GM12874 (cell line): Measurements from ENCODE around the gene OR52I2.

ENCODE experiments used
- CTCF ChIP-seq: IDR thresholded peaks from 2 replicates; pipeline ENCODE4 v1.5.1; 2011; ENCODE audit warnings: low read depth, mild to moderate bottlenecking, control low read depth, low read length, moderate library complexity; ENCODE audit not compliant: insufficient read depth

Gene OR52I2

GRCh38 chr11:4607781-4608666 is 26.5 kb downstream of the OR52I2 start, which contains the start of gene TRIM68:
TSS of gene TRIM68 (minus strand) at chr11:4608231. CDS start at chr11:4605504, 2,727 bp downstream.
- no peak for TF ChIP-seq CTCF

GRCh38 chr11:4610258-4610935 is 28.9 kb downstream of the OR52I2 start:
- no peak for TF ChIP-seq CTCF

- no peak for TF ChIP-seq CTCF
These were observed 30.4 kb downstream of the OR52I2 start for GRCh38 chr11:4611986-4612385.

GRCh38 chr11:4615856-4616444 is 34.4 kb downstream of the OR52I2 start:
- no peak for TF ChIP-seq CTCF

GRCh38 chr11:4619514-4619913 is 38.0 kb downstream of the OR52I2 start:
- TF ChIP-seq CTCF = no peak

GRCh38 chr11:4626207-4627099 is 44.9 kb downstream of the OR52I2 start:
- peak; percentile 63 for TF ChIP-seq CTCF
